ENCODE data around the gene NFATC3. TPM values are rescaled to one million over a fixed set of nuclear protein-coding genes. Genes with fewer than 3 reads are reported as not detected.

Gene NFATC3
- total RNA-seq, 2 donors from 2014 or later: 22.5 to 29.3 TPM

- no peak for DNase-seq
- no peak for TF ChIP-seq CTCF (IDR thresholded peaks at IDR 0.05)
- peaks cover 4% of the 10 kb centered on the region for H3K36me3 ChIP-seq
- intact Hi-C loops (cut with DNase I): loop anchor here (5.0 kb wide), 1 partner anchor 135 kb away; no protein-coding TSS in a partner anchor
- peak overlapping the region in 1 of 2 donors; percentile 51 for H3K9ac ChIP-seq (ENCODE audit: low read depth in 2 of 2, low read length in 2 of 2)
- H3K27me3 ChIP-seq: no peaks in the 10 kb centered on the region
- H3K9me3 ChIP-seq: no peaks in the 10 kb centered on the region
- no peaks in the 10 kb centered on the region for H3K4me1 ChIP-seq
- peak overlapping the region; percentile 3 for H3K27ac ChIP-seq
- no peak overlapping the region for H3K4me3 ChIP-seq
These were observed 142.1 kb downstream of the NFATC3 start for GRCh38 chr16:68227183-68227793.

- intact Hi-C loops (cut with DNase I): loop anchor here (5.0 kb wide), 1 partner anchor 136 kb away; no protein-coding TSS in a partner anchor
- Histone ChIP-seq H3K9ac (ENCODE audit: low read depth in 2 of 2, low read length in 2 of 2) (peak overlapping the region in 1 of 2 donors; percentile 23), H3K4me1 (no peaks in the 10 kb centered on the region), H3K36me3 (peaks cover 4% of the 10 kb centered on the region), H3K4me3 (no peak overlapping the region), H3K27ac (peak overlapping the region; percentile 3), H3K27me3 (no peaks in the 10 kb centered on the region), H3K9me3 (no peaks in the 10 kb centered on the region)
- no peak for DNase-seq
- no peak for TF ChIP-seq CTCF (IDR thresholded peaks at IDR 0.05)
These were observed 142.8 kb downstream of the NFATC3 start for GRCh38 chr16:68227850-68228553.

- H3K9ac ChIP-seq (ENCODE audit: low read depth in 2 of 2, low read length in 2 of 2): no peak overlapping the region
- no peak overlapping the region for H3K4me3 ChIP-seq
- H3K36me3 ChIP-seq: peaks cover 4% of the 10 kb centered on the region
- no peak for TF ChIP-seq CTCF (IDR thresholded peaks at IDR 0.05)
- intact Hi-C loops (cut with DNase I): loop anchor here (5.0 kb wide), 1 partner anchor 136 kb away; no protein-coding TSS in a partner anchor
- no peak overlapping the region for H3K27ac ChIP-seq
- no peaks in the 10 kb centered on the region for H3K27me3 ChIP-seq
- peak; percentile 17 for DNase-seq
- H3K4me1 ChIP-seq: peaks cover 1% of the 10 kb centered on the region
- H3K9me3 ChIP-seq: no peaks in the 10 kb centered on the region
These were observed 143.5 kb downstream of the NFATC3 start for GRCh38 chr16:68228652-68229051.

GRCh38 chr16:68229431-68230175, 144.4 kb downstream of the NFATC3 start:
- TF ChIP-seq CTCF (IDR thresholded peaks at IDR 0.05): peak; percentile 92
- Histone ChIP-seq H3K27me3 (no peaks in the 10 kb centered on the region), H3K27ac (no peak overlapping the region), H3K9me3 (no peaks in the 10 kb centered on the region), H3K4me3 (no peak overlapping the region), H3K4me1 (peaks cover 4% of the 10 kb centered on the region), H3K36me3 (peaks cover 4% of the 10 kb centered on the region), H3K9ac (ENCODE audit: low read depth in 2 of 2, low read length in 2 of 2) (no peak overlapping the region)
- no peak for DNase-seq
- intact Hi-C loops (cut with DNase I): loop anchor here (5.0 to 10.0 kb wide), 2 partner anchors 137 to 235 kb away; partner anchors contain the start of gene DPEP2

- no peak for TF ChIP-seq CTCF (IDR thresholded peaks at IDR 0.05)
- H3K9ac ChIP-seq (ENCODE audit: low read depth in 2 of 2, low read length in 2 of 2): no peak overlapping the region
- no peaks in the 10 kb centered on the region for H3K27me3 ChIP-seq
- peaks cover 4% of the 10 kb centered on the region for H3K36me3 ChIP-seq
- peaks cover 4% of the 10 kb centered on the region for H3K4me1 ChIP-seq
- no peak for DNase-seq
- intact Hi-C loops (cut with DNase I): loop anchor here (10.0 kb wide), 1 partner anchor 235 kb away; the partner anchor contains the start of gene DPEP2
- no peak overlapping the region for H3K27ac ChIP-seq
- no peak overlapping the region for H3K4me3 ChIP-seq
- no peaks in the 10 kb centered on the region for H3K9me3 ChIP-seq
These were observed 145.0 kb downstream of the NFATC3 start for GRCh38 chr16:68230176-68230571.
